Measurements from ENCODE around the gene MAP6. TPM values are rescaled to one million over a fixed set of nuclear protein-coding genes. Genes with fewer than 3 reads are reported as not detected.

MAP6 gene
- total and polyA plus RNA-seq, 2 experiments from 2014 or later: 0.31 to 1.2 TPM

GRCh38 chr11:75588051-75588481, 80.8 kb downstream of the MAP6 start:
- DNase-seq (ENCODE audit: low spot score) (no peak), ATAC-seq (no peak)
- H3K9me2 ChIP-seq (ENCODE audit: insufficient read depth): peaks cover 7% of the 10 kb centered on the region; the same call in 1 of the 2 replicates
- Mint-ChIP-seq H3K4me1 (peaks cover 15% of the 10 kb centered on the region), H3K4me3 (no peak overlapping the region), H3K27me3 (ENCODE audit: insufficient read depth, low read depth, poor library complexity) (peaks cover 22% of the 10 kb centered on the region), H3K9me3 (no peaks in the 10 kb centered on the region), H3K36me3 (ENCODE audit: low read depth) (no peaks in the 10 kb centered on the region), H3K27ac (no peak overlapping the region)
- no peaks in the 10 kb centered on the region for H4K20me1 ChIP-seq (replicated peaks; ENCODE audit: insufficient read depth)
- H3K4me3 ChIP-seq: no peak overlapping the region
- no peaks in the 10 kb centered on the region for H3K79me2 ChIP-seq (replicated peaks; ENCODE audit: insufficient read depth)
- no peak overlapping the region for H2AFZ ChIP-seq
- H3F3A ChIP-seq (replicated peaks; ENCODE audit: low read depth): peaks cover 4% of the 10 kb centered on the region; the same call in 1 of the 2 replicates
- TF ChIP-seq POLR2AphosphoS5 (IDR thresholded peaks at IDR 0.05; ENCODE audit: low read depth) (no peak), STAT1 (IDR thresholded peaks at IDR 0.05; ENCODE audit: unreplicated experiment) (no peak), ZNF462 (CRISPR knock-in tag; IDR thresholded peaks at IDR 0.05) (no peak), CREB1 (CRISPR knock-in tag; IDR thresholded peaks at IDR 0.05; ENCODE audit: low read depth) (no peak), ZNF114 (CRISPR knock-in tag; IDR thresholded peaks at IDR 0.05) (no peak), REST (IDR thresholded peaks at IDR 0.05; ENCODE audit: unreplicated experiment) (no peak), EZH2 (IDR thresholded peaks at IDR 0.05; ENCODE audit: low read depth, unreplicated experiment) (no peak), ETS1 (IDR thresholded peaks at IDR 0.05) (no peak), ZNF331 (CRISPR knock-in tag; IDR thresholded peaks at IDR 0.05; ENCODE audit: low read depth) (no peak)
- H3K36me3 ChIP-seq (ENCODE audit: insufficient read depth): no peaks in the 10 kb centered on the region
- H3K27me3 ChIP-seq (ENCODE audit: insufficient read depth): no peaks in the 10 kb centered on the region
- no peak overlapping the region for H3K27ac ChIP-seq (ENCODE audit: low read depth)
- H3K4me2 ChIP-seq: no peak overlapping the region
- H3K4me1 ChIP-seq (ENCODE audit: insufficient read depth): peaks cover 7% of the 10 kb centered on the region
